ENCODE data around the gene CACNA2D3. TPM values are rescaled to one million over a fixed set of nuclear protein-coding genes. Genes with fewer than 3 reads are reported as not detected.

The CACNA2D3 gene
- polyA plus RNA-seq, 2 of the 4 experiments (the other 2 are of a cell fraction) = 0.04 to 0.05 TPM

- FAIRE-seq (no peak), ATAC-seq (no peak), DNase-seq (ENCODE audit: low read depth in 1 of 2, low spot score in 1 of 2) (no peak)
- Histone ChIP-seq H3K4me3 (no peak overlapping the region), H3K4me1 (peaks cover 4% of the 10 kb centered on the region; the same call in 1 of the 3 replicates), H3K4me2 (no peak overlapping the region), H3K27ac (no peak overlapping the region), H3K9me3 (no peaks in the 10 kb centered on the region)
- 50% methylated on average over 4 of the region's 4 CpGs for WGBS (ENCODE audit: missing lambda C conversion rate)
- ChIA-PET POLR2A (no interaction called here), CTCF (interaction anchor here (0.8 kb wide), 1 partner anchor 110 kb away, joined by 3 read pairs; no protein-coding TSS in a partner anchor)
- TF ChIP-seq ZFP36 (IDR thresholded peaks at IDR 0.05; ENCODE audit: borderline replicate concordance, partially characterized antibody) (no peak), CHD4 (IDR thresholded peaks at IDR 0.05; ENCODE audit: borderline replicate concordance) (no peak), ELK1 (IDR thresholded peaks at IDR 0.05; ENCODE audit: low read depth, low read length) (no peak), USF2 (IDR thresholded peaks at IDR 0.05) (no peak), JUNB (IDR thresholded peaks at IDR 0.05) (no peak), GATA3 (IDR thresholded peaks at IDR 0.05; ENCODE audit: borderline replicate concordance) (no peak), EHMT2 (IDR thresholded peaks at IDR 0.05; ENCODE audit: low read depth) (no peak), ESRRA (IDR thresholded peaks at IDR 0.05; ENCODE audit: borderline replicate concordance, low read length) (no peak), NR3C1 (IDR thresholded peaks at IDR 0.05) (no peak), CBX2 (IDR thresholded peaks at IDR 0.05; ENCODE audit: borderline replicate concordance, low read depth) (no peak), POLR2A (IDR thresholded peaks at IDR 0.05; ENCODE audit: low read length) (no peak), MAFK (IDR thresholded peaks at IDR 0.05; ENCODE audit: partially characterized antibody) (no peak), EP300 (IDR thresholded peaks at IDR 0.05) (no peak), CHD2 (IDR thresholded peaks at IDR 0.05; ENCODE audit: low read length, partially characterized antibody) (no peak), RARB (CRISPR knock-in tag; IDR thresholded peaks at IDR 0.05) (no peak), NPAS2 (CRISPR knock-in tag; IDR thresholded peaks at IDR 0.05; ENCODE audit: borderline replicate concordance) (no peak), HOXB13 (CRISPR knock-in tag; IDR thresholded peaks at IDR 0.05; ENCODE audit: low read depth) (no peak)
Observed at GRCh38 chr3:55000953-55001352, 878.6 kb downstream of the CACNA2D3 start.

GRCh38 chr3:55002416-55002930 lies 880.1 kb downstream of the CACNA2D3 start:
- no peak for DNase-seq (ENCODE audit: low read depth in 1 of 2, low spot score in 1 of 2)
- H3K4me3 ChIP-seq = no peak overlapping the region
- H3K4me1 ChIP-seq = peaks cover 4% of the 10 kb centered on the region; the same call in 1 of the 3 replicates
- POLR2A ChIA-PET = no interaction called here
- 17% methylated on average over 9 of the region's 9 CpGs for WGBS (ENCODE audit: missing lambda C conversion rate)
- H3K9me3 ChIP-seq = no peaks in the 10 kb centered on the region
- ATAC-seq = no peak
- FAIRE-seq = no peak
- no peak overlapping the region for H3K4me2 ChIP-seq
- H3K27ac ChIP-seq = no peak overlapping the region
- no peak for TF ChIP-seq PBX3 (IDR thresholded peaks at IDR 0.05)
- TF ChIP-seq HEYL (CRISPR knock-in tag; IDR thresholded peaks at IDR 0.05) = no peak
- TF ChIP-seq ESRRA (IDR thresholded peaks at IDR 0.05; ENCODE audit: borderline replicate concordance, low read length) = no peak
- CTCF ChIA-PET = no interaction called here

GRCh38 chr3:55006244-55006676 lies 883.9 kb downstream of the CACNA2D3 start:
- TF ChIP-seq MAZ (IDR thresholded peaks at IDR 0.05; ENCODE audit: borderline replicate concordance, low read depth, low read length) (no peak), EHMT2 (IDR thresholded peaks at IDR 0.05; ENCODE audit: low read depth) (no peak), POLR2AphosphoS2 (conservative IDR thresholded peaks at IDR 0.05; ENCODE audit: low read length) (no peak), TFCP2L1 (CRISPR knock-in tag; IDR thresholded peaks at IDR 0.05) (no peak), HOXA7 (CRISPR knock-in tag; IDR thresholded peaks at IDR 0.05) (no peak), SREBF2 (IDR thresholded peaks at IDR 0.05) (no peak), ESRRA (IDR thresholded peaks at IDR 0.05; ENCODE audit: borderline replicate concordance, low read length) (no peak), ZFP36 (IDR thresholded peaks at IDR 0.05; ENCODE audit: borderline replicate concordance, partially characterized antibody) (no peak), HOXB13 (CRISPR knock-in tag; IDR thresholded peaks at IDR 0.05; ENCODE audit: low read depth) (no peak), PBX3 (IDR thresholded peaks at IDR 0.05) (no peak), RAD21 (conservative IDR thresholded peaks at IDR 0.05 in 1 of 2, IDR thresholded peaks at IDR 0.05 in 1 of 2) (no peak)
- Histone ChIP-seq H3K4me2 (no peak overlapping the region), H3K27ac (no peak overlapping the region), H3K4me1 (no peaks in the 10 kb centered on the region), H3K4me3 (no peak overlapping the region), H3K9me3 (no peaks in the 10 kb centered on the region)
- CTCF ChIA-PET = no interaction called here
- 32% methylated on average over 8 of the region's 8 CpGs for WGBS (ENCODE audit: missing lambda C conversion rate)
- FAIRE-seq (no peak), ATAC-seq (no peak), DNase-seq (ENCODE audit: low read depth in 1 of 2, low spot score in 1 of 2) (no peak)
- POLR2A ChIA-PET = no interaction called here

All from A549 (cell line).